NB4 (cell line): ENCODE measurements around the gene ASB18.
A peak's percentile ranks its signal among the peaks of the same experiment; 100 is the strongest.
"Not testable (repeated sequence)": the region's sequence is repeated elsewhere in the genome, so short reads cannot be mapped to it uniquely, and the experiment has no call there.

Experiments used
- DNase-seq: peaks from one replicate; pipeline ENCODE4 v3.0.0; 2010; ENCODE audit warnings: low read depth
- H3K4me3 ChIP-seq: one replicate; pipeline ENCODE4 v1.5.1; 2011; ENCODE audit warnings: mild to moderate bottlenecking, low read depth, low read length, moderate library complexity
- MYC ChIP-seq: IDR thresholded peaks from 2 replicates; pipeline ENCODE4 v1.6.1; 2011; ENCODE audit warnings: low read depth, low read length
- POLR2A ChIP-seq: IDR thresholded peaks from 2 replicates; pipeline ENCODE4 v1.6.1; 2011; ENCODE audit warnings: mild to moderate bottlenecking; ENCODE audit not compliant: insufficient read length; ENCODE audit errors: extremely low read depth
- TF ChIP-seq, protein P1 (sequence below): IDR thresholded peaks from 2 replicates; pipeline ENCODE4 v1.6.1; 2011; ENCODE audit warnings: low read depth, low read length
- TF ChIP-seq, protein P2 (sequence below): IDR thresholded peaks from one replicate; pipeline ENCODE4 v1.5.1; 2012; ENCODE audit warnings: low read depth, low read length

Gene ASB18

DNA sequence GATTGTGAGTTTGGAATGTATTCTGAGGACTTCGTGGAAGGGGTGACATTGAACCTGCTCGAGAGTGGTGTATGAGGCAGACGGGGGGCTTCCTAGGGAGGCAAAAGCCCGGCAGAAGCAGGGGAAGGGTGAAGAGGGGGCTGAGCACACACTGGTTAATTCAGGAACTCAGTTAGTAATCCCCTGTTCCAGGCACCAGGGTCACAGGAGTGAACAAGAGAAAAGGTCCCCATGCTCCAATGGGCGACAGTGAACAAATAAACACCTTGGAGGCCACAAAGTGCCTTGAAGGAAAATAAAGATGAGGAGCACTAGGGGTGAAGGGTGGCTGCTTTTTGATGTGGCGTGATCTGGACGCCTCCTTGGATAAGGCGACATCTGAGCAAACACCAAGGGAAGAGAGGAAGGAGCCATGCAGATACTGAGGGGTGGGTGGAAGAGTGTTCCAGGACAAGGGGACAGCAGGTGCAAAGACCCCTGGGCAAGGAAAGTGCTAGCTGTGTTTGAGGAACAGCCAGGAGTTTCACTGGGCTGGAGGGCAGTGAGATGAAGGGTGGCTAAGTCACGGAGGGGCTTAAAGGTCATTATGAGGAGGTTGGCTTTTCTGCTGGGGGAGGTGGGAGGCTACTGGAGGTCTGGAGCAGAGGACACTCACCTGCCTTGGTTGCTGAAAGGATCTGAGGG, 26.7 kb upstream of the ASB18 start:
- no peak overlapping the region for H3K4me3 ChIP-seq
- no peak for TF ChIP-seq MYC
- TF ChIP-seq, protein P1, sequence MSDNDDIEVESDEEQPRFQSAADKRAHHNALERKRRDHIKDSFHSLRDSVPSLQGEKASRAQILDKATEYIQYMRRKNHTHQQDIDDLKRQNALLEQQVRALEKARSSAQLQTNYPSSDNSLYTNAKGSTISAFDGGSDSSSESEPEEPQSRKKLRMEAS: no peak
- TF ChIP-seq, protein P2, sequence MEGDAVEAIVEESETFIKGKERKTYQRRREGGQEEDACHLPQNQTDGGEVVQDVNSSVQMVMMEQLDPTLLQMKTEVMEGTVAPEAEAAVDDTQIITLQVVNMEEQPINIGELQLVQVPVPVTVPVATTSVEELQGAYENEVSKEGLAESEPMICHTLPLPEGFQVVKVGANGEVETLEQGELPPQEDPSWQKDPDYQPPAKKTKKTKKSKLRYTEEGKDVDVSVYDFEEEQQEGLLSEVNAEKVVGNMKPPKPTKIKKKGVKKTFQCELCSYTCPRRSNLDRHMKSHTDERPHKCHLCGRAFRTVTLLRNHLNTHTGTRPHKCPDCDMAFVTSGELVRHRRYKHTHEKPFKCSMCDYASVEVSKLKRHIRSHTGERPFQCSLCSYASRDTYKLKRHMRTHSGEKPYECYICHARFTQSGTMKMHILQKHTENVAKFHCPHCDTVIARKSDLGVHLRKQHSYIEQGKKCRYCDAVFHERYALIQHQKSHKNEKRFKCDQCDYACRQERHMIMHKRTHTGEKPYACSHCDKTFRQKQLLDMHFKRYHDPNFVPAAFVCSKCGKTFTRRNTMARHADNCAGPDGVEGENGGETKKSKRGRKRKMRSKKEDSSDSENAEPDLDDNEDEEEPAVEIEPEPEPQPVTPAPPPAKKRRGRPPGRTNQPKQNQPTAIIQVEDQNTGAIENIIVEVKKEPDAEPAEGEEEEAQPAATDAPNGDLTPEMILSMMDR: no peak
- no peak for TF ChIP-seq POLR2A
- DNase-seq: no peak

DNA sequence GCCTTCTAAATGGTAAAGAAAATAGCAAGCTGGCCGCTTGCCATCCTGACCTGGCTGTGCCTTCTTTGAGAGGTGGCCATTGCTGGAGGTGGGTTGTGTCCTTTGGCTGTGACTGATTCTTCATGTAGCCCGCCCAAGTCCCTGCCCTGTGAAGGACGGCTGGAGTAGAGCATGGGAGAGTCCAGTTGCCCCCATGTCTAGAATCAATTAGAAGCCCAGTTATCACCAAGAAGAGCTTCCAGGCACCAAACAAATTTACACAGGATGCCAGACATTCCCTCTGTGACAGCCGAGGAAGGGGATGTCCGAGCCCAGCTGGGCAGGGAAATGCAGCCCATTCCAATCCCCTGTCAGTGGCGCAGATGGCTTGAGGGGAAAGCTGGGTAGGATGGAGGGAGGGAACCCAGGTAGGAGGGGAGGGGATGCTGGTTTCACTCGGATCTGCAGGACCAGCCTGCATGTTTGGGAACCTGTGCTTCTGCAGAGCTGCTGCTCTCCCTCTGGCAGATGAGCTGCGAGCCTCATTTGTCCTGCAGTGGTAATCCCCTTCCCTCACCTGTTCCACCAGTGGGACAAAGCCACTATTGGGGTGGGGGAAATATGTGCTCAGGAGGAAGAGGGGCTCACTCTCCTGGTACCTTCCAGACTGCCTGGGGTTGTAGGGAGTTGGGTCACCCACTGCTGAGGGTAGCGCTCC, 25.7 kb upstream of the ASB18 start:
- DNase-seq: no peak
- no peak overlapping the region for H3K4me3 ChIP-seq
- TF ChIP-seq, protein P2: no peak
- TF ChIP-seq POLR2A: no peak

DNA sequence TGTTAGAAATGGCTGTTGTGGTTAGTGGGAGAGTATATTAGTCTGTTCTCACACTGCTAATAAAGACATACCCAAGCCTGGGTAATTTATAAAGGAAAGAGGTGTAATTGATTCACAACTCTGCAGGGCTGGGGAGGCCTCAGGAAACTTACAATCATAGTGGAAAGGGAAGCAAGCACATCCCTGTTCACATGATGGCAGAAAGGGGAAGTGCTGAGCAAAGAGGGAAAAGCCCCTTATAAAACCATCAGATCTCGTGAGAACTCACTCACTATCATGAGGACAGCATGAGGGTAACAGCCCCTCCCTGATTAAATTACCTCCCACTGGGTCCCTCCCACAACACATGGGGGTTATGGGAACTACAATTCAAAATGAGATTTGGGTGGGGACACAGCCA, 24.2 kb upstream of the ASB18 start:
- not testable (repeated sequence) for H3K4me3 ChIP-seq
- peak; percentile 20 for DNase-seq

DNA sequence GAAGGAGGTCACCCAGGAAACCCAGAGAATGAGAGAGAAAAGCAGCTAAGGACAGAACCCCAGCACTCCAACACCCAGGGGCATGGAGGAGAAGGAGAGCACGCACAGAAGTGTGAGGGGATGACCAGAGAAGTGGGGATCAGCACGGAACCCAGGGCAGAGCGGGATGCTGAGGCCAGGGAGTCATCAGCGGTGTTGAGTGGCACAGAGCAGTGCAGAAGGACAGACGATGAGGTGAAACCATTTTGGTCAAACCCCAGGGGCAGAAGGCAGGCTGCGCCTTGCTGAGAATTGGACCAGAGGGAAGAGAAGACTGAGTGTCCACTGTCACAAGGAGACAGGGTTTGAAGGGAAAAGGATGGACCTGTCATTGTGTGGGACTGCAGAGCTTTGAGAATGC, 23.4 kb upstream of the ASB18 start:
- TF ChIP-seq MYC (no peak), POLR2A (no peak)
- TF ChIP-seq, protein P2: no peak
- TF ChIP-seq, protein P1: no peak
- no peak for DNase-seq
- H3K4me3 ChIP-seq: no peak overlapping the region

DNA sequence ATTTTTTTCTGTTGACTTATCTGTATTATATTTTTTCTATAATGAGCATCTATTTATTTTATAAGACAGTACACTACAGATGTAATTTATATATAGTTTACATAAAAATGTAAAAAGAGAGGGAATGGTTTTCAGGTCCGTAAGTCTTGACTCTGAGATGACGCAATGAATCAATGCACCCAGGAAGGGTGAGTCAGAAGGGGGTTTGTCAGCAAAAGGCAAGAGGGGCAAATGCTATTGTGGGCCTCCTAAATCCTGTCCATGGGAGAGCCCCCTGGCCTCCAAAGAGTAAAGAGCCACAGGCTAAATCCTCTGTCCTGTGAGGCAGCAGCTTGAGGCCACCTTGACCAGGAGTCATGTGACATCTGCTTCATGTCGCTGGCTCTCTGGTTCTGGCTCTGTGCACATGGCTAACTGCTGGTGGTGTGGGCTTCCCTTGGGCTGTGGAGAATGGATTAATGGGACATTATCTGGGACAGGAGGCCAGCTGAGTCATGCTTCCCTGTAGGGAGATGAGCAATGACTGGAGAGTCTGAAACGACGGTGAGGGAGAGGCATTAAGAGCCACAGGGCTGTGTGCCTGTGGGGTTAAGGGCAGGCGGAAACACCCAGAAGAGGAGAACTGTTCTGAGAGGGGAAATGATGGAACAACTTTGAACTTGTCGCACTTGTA, 22.8 kb upstream of the ASB18 start:
- peak; percentile 27 for DNase-seq
- H3K4me3 ChIP-seq: no peak overlapping the region
- TF ChIP-seq, protein P2: no peak

DNA sequence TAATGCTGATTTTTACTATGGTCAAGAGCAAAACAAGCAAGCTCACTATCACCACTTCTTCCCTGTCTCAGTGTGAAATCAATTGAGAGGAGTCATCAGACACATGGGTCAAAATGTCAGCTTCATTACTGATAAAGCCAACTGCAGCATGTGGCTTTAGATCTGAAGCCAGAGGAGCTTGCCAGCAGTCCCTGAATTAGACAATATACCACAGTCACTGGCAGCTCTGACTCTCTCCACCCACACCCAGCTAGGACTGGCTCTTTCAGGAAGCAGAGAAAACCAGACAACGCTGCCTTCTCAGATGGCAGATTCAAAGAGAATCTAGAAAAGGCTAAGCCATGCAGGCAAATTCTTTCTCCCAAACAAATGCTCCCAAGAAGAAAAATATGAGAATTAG, 20.0 kb upstream of the ASB18 start:
- TF ChIP-seq MYC: no peak
- no peak overlapping the region for H3K4me3 ChIP-seq
- DNase-seq: no peak

DNA sequence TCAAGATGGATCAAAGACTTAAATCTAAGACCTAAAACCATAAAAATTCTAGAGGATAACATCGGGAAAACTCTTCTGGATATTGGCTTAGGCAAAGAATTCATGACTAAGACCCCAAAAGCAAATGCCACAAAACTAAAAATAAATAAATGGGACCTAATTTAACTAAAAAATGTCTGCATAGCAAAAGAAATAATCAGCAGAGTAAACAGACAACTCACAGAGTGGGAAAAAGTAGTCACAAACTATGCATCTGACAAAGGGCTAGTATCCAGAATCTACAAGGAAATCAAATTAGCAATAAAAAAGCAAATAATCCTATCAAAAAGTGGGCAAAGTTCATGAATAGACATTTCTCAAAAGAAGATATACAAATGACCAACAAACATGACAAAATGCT, 18.2 kb upstream of the ASB18 start:
- TF ChIP-seq, protein P1: no peak
- no peak for TF ChIP-seq POLR2A
- TF ChIP-seq, protein P2: no peak
- TF ChIP-seq MYC: no peak
- no peak overlapping the region for H3K4me3 ChIP-seq
- no peak for DNase-seq
